H1 (cell line): ENCODE data around the gene CYB561. TPM values are rescaled to one million over a fixed set of nuclear protein-coding genes. Genes with fewer than 3 reads are reported as not detected.

ENCODE experiments used
- CTCF ChIA-PET: fragments of 300-600 bp; sonication (Branson Sonifier 250); formaldehyde crosslinking; loops from one replicate; lab custom pipeline; 2021; ENCODE audit not compliant: partially characterized antibody; lab: Charles Lee
- POLR2A ChIA-PET: fragments of 300-600 bp; sonication (Branson Sonifier 250); formaldehyde crosslinking; loops from one replicate; lab custom pipeline; 2021; ENCODE audit warnings: inconsistent platforms; ENCODE audit not compliant: partially characterized antibody; lab: Charles Lee
- DNase-seq, 2 experiments: peaks; one replicate each; pipeline versions ENCODE4 v3.0.0 to v3.0.0-alpha.2; 2010 to 2022; ENCODE audit warnings: low spot score in 2 of 2, low read depth in 1 of 2, mixed read lengths in 1 of 2
- FAIRE-seq: peaks from 2 replicates; lab custom pipeline; 2011; peaks lifted over from hg19 to GRCh38; lab: Jason Lieb, UNC
- H2AFZ ChIP-seq: 2 replicates; pipeline ENCODE4 v1.8.1; 2012; ENCODE audit warnings: low read length, inconsistent platforms
- H2AK5ac ChIP-seq: 2 replicates; pipeline ENCODE4 v1.6.1; 2013; ENCODE audit warnings: low read depth, low read length
- H2BK120ac ChIP-seq: replicated peaks from 2 replicates; pipeline ENCODE3; 2013; ENCODE audit warnings: low read depth, low read length, inconsistent platforms
- H2BK12ac ChIP-seq: 2 replicates; pipeline ENCODE4 v1.6.1; 2013; ENCODE audit warnings: low read depth, low read length
- H2BK15ac ChIP-seq: 2 replicates; pipeline ENCODE4 v1.6.1; 2013; ENCODE audit warnings: low read length
- H2BK20ac ChIP-seq: 2 replicates; pipeline ENCODE4 v1.6.1; 2013; ENCODE audit warnings: low read length
- H2BK5ac ChIP-seq: 2 replicates; pipeline ENCODE4 v1.6.1; 2013; ENCODE audit warnings: low read depth, low read length
- H3K14ac ChIP-seq: 2 replicates; pipeline ENCODE4 v1.6.1; 2013; ENCODE audit warnings: inconsistent platforms; ENCODE audit not compliant: insufficient read length
- H3K18ac ChIP-seq: 2 replicates; pipeline ENCODE4 v1.6.1; 2013; ENCODE audit warnings: low read length; ENCODE audit errors: extremely low read depth
- H3K23ac ChIP-seq: 2 replicates; pipeline ENCODE4 v1.6.1; 2013; ENCODE audit warnings: inconsistent platforms; ENCODE audit not compliant: insufficient read length
- H3K23me2 ChIP-seq: 2 replicates; pipeline ENCODE4 v1.6.1; 2013; ENCODE audit warnings: low read depth, low read length
- H3K27ac ChIP-seq: 2 replicates; pipeline ENCODE4 v1.6.1; 2011; ENCODE audit warnings: low read depth, low read length, inconsistent platforms
- H3K27me3 ChIP-seq, 4 experiments: replicated peaks in 1 of 4; 1 replicate in 1 of 4; 2 replicates in 3 of 4; pipeline versions ENCODE4 v1.6.1 to v1.8.1; 2011 to 2013; ENCODE audit warnings: low read length in 3 of 4, mild to moderate bottlenecking in 3 of 4, inconsistent platforms in 2 of 4, mixed read lengths in 2 of 4, moderate library complexity in 1 of 4; ENCODE audit not compliant: control insufficient read depth in 3 of 4, insufficient read depth in 3 of 4; ENCODE audit errors: extremely low read depth in 1 of 4
- H3K36me3 ChIP-seq, 4 experiments: 2 replicates each; pipeline versions ENCODE4 v1.6.1 to v1.8.1; 2011 to 2013; ENCODE audit warnings: mild to moderate bottlenecking in 4 of 4, low read length in 3 of 4, moderate library complexity in 2 of 4, control low read depth in 1 of 4, inconsistent platforms in 1 of 4; ENCODE audit not compliant: insufficient read depth in 4 of 4, control insufficient read depth in 2 of 4
- H3K4ac ChIP-seq: replicated peaks from 2 replicates; pipeline ENCODE3; 2013; ENCODE audit warnings: low read length, low read depth, mixed read lengths, inconsistent platforms; ENCODE audit not compliant: insufficient read length
- H3K4me1 ChIP-seq, 4 experiments: replicated peaks in 1 of 4; 1 replicate in 1 of 4; 2 replicates in 3 of 4; pipeline versions ENCODE4 v1.6.1 to v1.8.1; 2011 to 2013; ENCODE audit warnings: low read length in 3 of 4, inconsistent platforms in 2 of 4, mixed read lengths in 1 of 4; ENCODE audit not compliant: insufficient read depth in 4 of 4, control insufficient read depth in 3 of 4
- H3K4me2 ChIP-seq, 2 experiments: 2 replicates each; pipeline versions ENCODE4 v1.6.1 to v1.8.1; 2011 to 2013; ENCODE audit warnings: low read depth in 2 of 2, low read length in 2 of 2, control low read depth in 1 of 2, inconsistent platforms in 1 of 2, mild to moderate bottlenecking in 1 of 2; ENCODE audit not compliant: insufficient read depth in 1 of 2
- H3K4me3 ChIP-seq, 4 experiments: fragments of 200-600, 300-600 bp in 1 of 4; sonication (generic), shearing (Covaris generic), sonication (Bioruptor Twin) in 1 of 4; 2 replicates each; pipeline versions ENCODE4 v1.5.1 to v1.8.1; 2011 to 2016; ENCODE audit warnings: low read length in 4 of 4, low read depth in 3 of 4, control low read depth in 2 of 4, inconsistent platforms in 2 of 4, mild to moderate bottlenecking in 2 of 4, mixed read lengths in 1 of 4, moderate library complexity in 1 of 4; ENCODE audit not compliant: insufficient read depth in 2 of 4; ENCODE audit errors: extremely low read depth in 1 of 4
- H3K56ac ChIP-seq: replicated peaks from 2 replicates; pipeline ENCODE3; 2013; ENCODE audit warnings: low read depth, mild to moderate bottlenecking, mixed read lengths, low read length, inconsistent platforms; ENCODE audit not compliant: insufficient read length
- H3K79me1 ChIP-seq: 2 replicates; pipeline ENCODE4 v1.6.1; 2013; ENCODE audit warnings: low read depth, low read length, control low read depth
- H3K79me2 ChIP-seq, 2 experiments: 2 replicates each; pipeline versions ENCODE4 v1.6.1 to v1.8.1; 2012 to 2013; ENCODE audit warnings: low read length in 2 of 2, mild to moderate bottlenecking in 2 of 2, inconsistent platforms in 1 of 2; ENCODE audit not compliant: insufficient read depth in 2 of 2, control insufficient read depth in 1 of 2
- H3K9ac ChIP-seq, 4 experiments: replicated peaks in 1 of 4; 1 replicate in 1 of 4; 2 replicates in 3 of 4; pipeline versions ENCODE4 v1.6.1 to v1.8.1; 2011 to 2013; ENCODE audit warnings: low read depth in 3 of 4, low read length in 3 of 4, control low read depth in 2 of 4, mild to moderate bottlenecking in 2 of 4, moderate library complexity in 2 of 4, inconsistent platforms in 1 of 4; ENCODE audit errors: extremely low read depth in 1 of 4
- H3K9me3 ChIP-seq, 2 experiments: 2 replicates each; pipeline versions ENCODE4 v1.6.1 to v1.8.1; 2012 to 2013; ENCODE audit warnings: mild to moderate bottlenecking in 2 of 2, moderate library complexity in 2 of 2, control low read depth in 1 of 2, inconsistent platforms in 1 of 2, low read depth in 1 of 2, low read length in 1 of 2, mixed read lengths in 1 of 2; ENCODE audit not compliant: insufficient read depth in 2 of 2
- H4K20me1 ChIP-seq, 2 experiments: replicated peaks in 1 of 2; 2 replicates each; pipeline versions ENCODE3 to v1.8.1; 2011 to 2013; ENCODE audit warnings: inconsistent platforms in 2 of 2, low read length in 2 of 2, mild to moderate bottlenecking in 1 of 2; ENCODE audit not compliant: insufficient read depth in 2 of 2, control insufficient read depth in 1 of 2
- H4K5ac ChIP-seq: 2 replicates; pipeline ENCODE4 v1.6.1; 2013; ENCODE audit warnings: low read length, low read depth, mixed read lengths, inconsistent platforms; ENCODE audit not compliant: insufficient read length
- H4K8ac ChIP-seq: 2 replicates; pipeline ENCODE4 v1.8.0; 2013; ENCODE audit warnings: mild to moderate bottlenecking, moderate library complexity, low read length, inconsistent platforms; ENCODE audit not compliant: insufficient read depth; ENCODE audit errors: extremely low read depth
- H4K91ac ChIP-seq: replicated peaks from 2 replicates; pipeline ENCODE3; 2013; ENCODE audit warnings: low read length, mixed read lengths, inconsistent platforms; ENCODE audit not compliant: insufficient read length
- BCL11A ChIP-seq, 2 experiments: IDR thresholded peaks; one replicate each; pipeline ENCODE4 v1.6.1; 2011; ENCODE audit warnings: low read depth in 2 of 2, low read length in 2 of 2, mild to moderate bottlenecking in 2 of 2
- CHD1 ChIP-seq: IDR thresholded peaks from 2 replicates; pipeline ENCODE4 v1.6.1; 2012; ENCODE audit warnings: low read depth, low read length, improper control_type of control experiment
- EZH2 ChIP-seq: fragments of 200-600 bp; sonication (generic); IDR thresholded peaks from 2 replicates; pipeline ENCODE4 v1.7.1; 2012; ENCODE audit warnings: low read depth, mild to moderate bottlenecking, moderate library complexity, low read length, inconsistent platforms; ENCODE audit not compliant: severe bottlenecking
- JUN ChIP-seq: IDR thresholded peaks from 2 replicates; pipeline ENCODE4 v1.6.1; 2011; ENCODE audit warnings: low read depth, mild to moderate bottlenecking, improper control_type of control experiment, low read length
- KDM4A ChIP-seq: IDR thresholded peaks from one replicate; pipeline ENCODE4 v1.7.1; 2012; ENCODE audit warnings: low read depth, mild to moderate bottlenecking, moderate library complexity, low read length, inconsistent platforms; ENCODE audit not compliant: severe bottlenecking
- NANOG ChIP-seq: IDR thresholded peaks from 2 replicates; pipeline ENCODE4 v1.6.1; 2011; ENCODE audit warnings: low read length, low read depth, mild to moderate bottlenecking, inconsistent platforms; ENCODE audit not compliant: insufficient read depth, poor library complexity, severe bottlenecking
- POU5F1 ChIP-seq: IDR thresholded peaks from 2 replicates; pipeline ENCODE4 v1.6.1; 2011; ENCODE audit warnings: low read depth, mild to moderate bottlenecking, low read length, moderate library complexity
- RNF2 ChIP-seq: fragments of 200-900, 300-1000 bp; sonication (generic); IDR thresholded peaks from 2 replicates; pipeline ENCODE4 v1.7.1; 2016; ENCODE audit warnings: borderline replicate concordance, low read depth, mild to moderate bottlenecking, antibody characterized with exemption, low read length; ENCODE audit not compliant: poor library complexity, severe bottlenecking; ENCODE audit errors: missing control alignments
- SIN3A ChIP-seq, 2 experiments: IDR thresholded peaks in 1 of 2; conservative IDR thresholded peaks in 1 of 2; 2 replicates each; pipeline ENCODE4 v1.6.1; 2011 to 2012; ENCODE audit warnings: low read length in 2 of 2, improper control_type of control experiment in 1 of 2, low read depth in 1 of 2, mild to moderate bottlenecking in 1 of 2
- SRF ChIP-seq: IDR thresholded peaks from 2 replicates; pipeline ENCODE4 v1.6.1; 2011; ENCODE audit warnings: mild to moderate bottlenecking, low read depth, low read length, moderate library complexity
- TBP ChIP-seq: IDR thresholded peaks from 2 replicates; pipeline ENCODE4 v1.6.1; 2011; ENCODE audit warnings: low read depth, low read length, improper control_type of control experiment
- TCF12 ChIP-seq: IDR thresholded peaks from 2 replicates; pipeline ENCODE4 v1.6.1; 2011; ENCODE audit warnings: low read depth, mild to moderate bottlenecking, low read length
- WGBS, 2 experiments: shearing (Covaris generic) in 1 of 2; methylation state at CpG; one replicate each; pipeline versions ENCODE4 v1.1.6 to v1.1.7; 2013 to 2015; ENCODE audit warnings: low lambda C conversion rate in 2 of 2, mixed read lengths in 2 of 2, inconsistent platforms in 1 of 2, low coverage in 1 of 2, missing lambda C conversion rate in 1 of 2; ENCODE audit not compliant: insufficient replicate concordance in 2 of 2, insufficient coverage in 1 of 2, insufficient read length in 1 of 2; ENCODE audit errors: extremely low coverage in 1 of 2, missing lambda C conversion rate in 1 of 2; 5-methylcytosine and 5-hydroxymethylcytosine counted together
- polyA plus RNA-seq, 7 experiments: library from polyadenylated mRNA; depleted of rRNA in 3 of 7; stranded (reverse) in 5 of 7; unstranded in 2 of 7; fragments of >200 nt in 5 of 7; fragments of 200-250 nt in 2 of 7; gene quantifications; 1 replicate in 5 of 7; 2 replicates in 1 of 7; 4 replicates in 1 of 7; pipeline versions ENCODE4 v1.2.1 to v1.2.3, GENCODE V29; 2011 to 2013; ENCODE audit warnings: missing spikeins in 2 of 7, mixed read lengths in 2 of 7
- total RNA-seq: library from RNA; stranded (reverse); fragmentation: NEBNext Ultra II Directional; extraction: Animal tissue kit (Norgen Biotek cat#: 25700); gene quantifications from 2 replicates; pipeline ENCODE4 v1.2.1, GENCODE V29; 2021

The CYB561 gene
- total and polyA plus RNA-seq, 2 of the 8 experiments (the other 6 are each of a cell fraction or from before 2014, with no cell fraction given) = 19.7 to 23.4 TPM

- Histone ChIP-seq H3K4me2 (no peak overlapping the region), H2AK5ac (no peak overlapping the region), H3K79me2 (no peaks in the 10 kb centered on the region), H3K4me1 (peaks cover 0 to 3% (median 0%) of the 10 kb centered on the region in 4 experiments; a peak in 1 of 7 replicates)
- TF ChIP-seq TCF12 (no peak), BCL11A (IDR thresholded peaks at IDR 0.05; ENCODE audit: low read depth in 2 of 2, low read length in 2 of 2) (no peak), NANOG (no peak), POU5F1 (no peak), TBP (no peak), JUN (no peak), SRF (no peak), RNF2 (no peak), SIN3A (conservative IDR thresholded peaks at IDR 0.05 in 1 of 2, IDR thresholded peaks at IDR 0.05 in 1 of 2; ENCODE audit: low read depth in 1 of 2, low read length in 2 of 2) (no peak), CHD1 (no peak), KDM4A (no peak), EZH2 (no peak)
- TF ChIP-seq, all 59 proteins: peak for 0
- H2BK5ac ChIP-seq = no peak overlapping the region
- peaks cover 0 to 4% (median 0%) of the 10 kb centered on the region in 4 experiments; a peak in 1 of 7 replicates for H3K27me3 ChIP-seq
- CTCF ChIA-PET = interaction anchor here (0.5 to 7.2 kb wide), 19 partner anchors 7 to 226 kb away, joined by 3 to 66 read pairs (median 4); partner anchors contain the start of genes ACE and KCNH6
- no peaks in the 10 kb centered on the region for H3K36me3 ChIP-seq
- no peak overlapping the region for H2BK20ac ChIP-seq
- no peak overlapping the region for H4K8ac ChIP-seq
- WGBS, 2 experiments = 92% methylated on average over 12 of the region's 12 CpGs; no CpG with 5 or more reads in 1 of the 2 experiments
- H2BK12ac ChIP-seq = no peak overlapping the region
- H3K9me3 ChIP-seq = no peaks in the 10 kb centered on the region
- no peaks in the 10 kb centered on the region for H3K79me1 ChIP-seq
- H2AFZ ChIP-seq = no peak overlapping the region
- H2BK15ac ChIP-seq = no peak overlapping the region
- no peak overlapping the region for H3K56ac ChIP-seq
- H3K23ac ChIP-seq = no peak overlapping the region
- no peak overlapping the region for H4K91ac ChIP-seq
- no peak overlapping the region for H2BK120ac ChIP-seq
- H3K27ac ChIP-seq = no peak overlapping the region
- H3K4ac ChIP-seq = no peak overlapping the region
- no peak overlapping the region for H4K5ac ChIP-seq
- H4K20me1 ChIP-seq = no peaks in the 10 kb centered on the region
- FAIRE-seq = no peak
- H3K9ac ChIP-seq = no peak overlapping the region
- H3K23me2 ChIP-seq = no peaks in the 10 kb centered on the region
- DNase-seq = no peak
- no peak overlapping the region for H3K14ac ChIP-seq
- POLR2A ChIA-PET = interaction anchor here (0.8 to 1.5 kb wide), 3 partner anchors 10 to 86 kb away, joined by 3 to 7 read pairs (median 4); no protein-coding TSS in a partner anchor
- H3K18ac ChIP-seq = no peak overlapping the region
- H3K4me3 ChIP-seq = no peak overlapping the region
Measured at GRCh38 chr17:63486317-63487013, 40.4 kb upstream of the CYB561 start.
